Caco-2 (cell line): ENCODE data around the gene EVA1A. TPM values are rescaled to one million over a fixed set of nuclear protein-coding genes. Genes with fewer than 3 reads are reported as not detected.

Experiments used
- BruUV-seq: library from RNA; stranded (reverse); fragments of 400-500 nt; replicated peaks from 2 replicates; lab custom pipeline; 2021; lab: Mats Ljungman, UMichigan
- CTCF ChIA-PET: fragments of 300-600 bp; sonication (Branson Sonifier 250); formaldehyde crosslinking; loops from one replicate; lab custom pipeline; 2022; ENCODE audit warnings: antibody characterized with exemption; lab: Charles Lee
- POLR2A ChIA-PET: fragments of 300-600 bp; sonication (Branson Sonifier 250); formaldehyde crosslinking; loops from one replicate; lab custom pipeline; 2022; ENCODE audit warnings: antibody characterized with exemption; lab: Charles Lee
- DNase-seq, 2 experiments: peaks; one replicate each; pipeline versions ENCODE4 v3.0.0 to v3.0.0-alpha.2; 2020 to 2022
- H3K27me3 ChIP-seq: replicated peaks from 2 replicates; pipeline ENCODE4 v1.6.0; 2011; ENCODE audit warnings: low read length; ENCODE audit not compliant: control insufficient read depth, insufficient read depth
- H3K36me3 ChIP-seq: 2 replicates; pipeline ENCODE4 v1.5.1; 2011; ENCODE audit warnings: low read length; ENCODE audit not compliant: control insufficient read depth, insufficient read depth
- H3K4me1 ChIP-seq: fragments of 250-450 bp; sonication (Bioruptor Pico); 2 replicates; pipeline ENCODE4 v1.5.1; 2020; ENCODE audit warnings: mild to moderate bottlenecking
- H3K4me3 ChIP-seq: 2 replicates; pipeline ENCODE4 v1.5.1; 2011; ENCODE audit warnings: low read depth, mild to moderate bottlenecking, control low read depth, low read length
- H3K9me3 ChIP-seq: fragments of 250-450 bp; sonication (Bioruptor Pico); 2 replicates; pipeline ENCODE4 v1.5.1; 2020; ENCODE audit warnings: mild to moderate bottlenecking, moderate library complexity
- H3K27ac Mint-ChIP-seq: one replicate; pipeline ENCODE4 v1.8.0; 2022; ENCODE audit warnings: mixed read lengths; ENCODE audit not compliant: unreplicated experiment
- H3K27me3 Mint-ChIP-seq: one replicate; pipeline ENCODE4 v1.8.0; 2022; ENCODE audit warnings: mixed read lengths; ENCODE audit not compliant: insufficient read depth, unreplicated experiment
- H3K36me3 Mint-ChIP-seq: one replicate; pipeline ENCODE4 v1.8.0; 2022; ENCODE audit warnings: mild to moderate bottlenecking, mixed read lengths; ENCODE audit not compliant: insufficient read depth, unreplicated experiment
- H3K4me1 Mint-ChIP-seq: one replicate; pipeline ENCODE4 v1.8.0; 2022; ENCODE audit warnings: low read depth, mixed read lengths; ENCODE audit not compliant: unreplicated experiment
- H3K4me3 Mint-ChIP-seq: one replicate; pipeline ENCODE4 v1.8.0; 2022; ENCODE audit warnings: mild to moderate bottlenecking, moderate library complexity, mixed read lengths; ENCODE audit not compliant: unreplicated experiment
- H3K9me3 Mint-ChIP-seq: one replicate; pipeline ENCODE4 v1.8.0; 2022; ENCODE audit warnings: mixed read lengths; ENCODE audit not compliant: unreplicated experiment
- intact Hi-C: fragments of 100-400 bp; cut with micrococcal nuclease; formaldehyde crosslinking; loops from one replicate; pipeline ENCODE4 v1.10.0; 2022; ENCODE audit not compliant: unreplicated experiment
- total RNA-seq: library from RNA; stranded (reverse); gene quantifications from 2 replicates; pipeline ENCODE4 v1.2.3, GENCODE V29; 2022
- TF ChIP-seq, protein P1 (sequence below), 2 experiments: fragments of 200-600 bp in 1 of 2; IDR thresholded peaks; 1 replicate in 1 of 2; 2 replicates in 1 of 2; pipeline versions ENCODE4 v1.5.1 to v1.8.0; 2011 to 2022; ENCODE audit warnings: antibody characterized with exemption in 1 of 2, control low read depth in 1 of 2, inconsistent platforms in 1 of 2, low read depth in 1 of 2, low read length in 1 of 2, mild to moderate bottlenecking in 1 of 2, moderate library complexity in 1 of 2; ENCODE audit not compliant: insufficient read depth in 1 of 2, severe bottlenecking in 1 of 2, unreplicated experiment in 1 of 2

EVA1A gene
- total RNA-seq, 1 experiment from 2014 or later = 0.25 TPM

DNA sequence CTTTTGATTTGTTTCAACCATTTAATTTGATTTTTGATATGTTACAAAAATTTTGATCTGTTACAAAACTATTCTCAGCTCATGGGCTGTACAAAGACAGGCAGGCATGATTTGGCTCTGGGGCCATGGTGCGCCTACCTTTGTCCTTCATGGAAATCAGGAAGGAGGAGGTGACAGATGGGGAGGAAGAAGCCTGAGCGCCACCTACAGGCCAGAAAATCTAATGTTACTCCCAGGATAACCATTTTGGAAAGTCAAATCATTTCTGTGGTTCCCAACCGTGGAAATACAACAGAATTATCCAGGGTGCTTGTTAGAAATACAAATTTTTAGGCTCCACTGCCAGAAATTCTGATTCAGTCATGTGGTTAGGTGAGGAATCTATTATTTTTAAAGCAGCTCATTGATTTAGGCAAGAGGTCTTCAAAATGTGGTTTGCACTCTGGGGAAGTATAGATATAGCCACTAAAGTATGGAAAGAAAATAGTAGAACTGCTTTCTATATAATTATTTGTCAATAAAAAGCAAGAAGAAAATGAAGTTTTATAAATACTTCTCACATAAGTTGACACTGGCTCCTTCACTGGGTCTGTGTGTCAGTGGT lies 93.9 kb downstream of the EVA1A start:
- Histone ChIP-seq H3K27me3 (no peaks in the 10 kb centered on the region), H3K9me3 (no peaks in the 10 kb centered on the region), H3K36me3 (no peaks in the 10 kb centered on the region), H3K4me3 (no peak overlapping the region), H3K4me1 (no peaks in the 10 kb centered on the region)
- ChIA-PET CTCF (interaction anchor here (1.6 to 2.4 kb wide), 2 partner anchors 13 to 161 kb away, joined by 7 to 16 read pairs; no protein-coding TSS in a partner anchor), POLR2A (no interaction called here)
- H3K27me3 Mint-ChIP-seq = peaks cover 13% of the 10 kb centered on the region
- TF ChIP-seq, protein P1, sequence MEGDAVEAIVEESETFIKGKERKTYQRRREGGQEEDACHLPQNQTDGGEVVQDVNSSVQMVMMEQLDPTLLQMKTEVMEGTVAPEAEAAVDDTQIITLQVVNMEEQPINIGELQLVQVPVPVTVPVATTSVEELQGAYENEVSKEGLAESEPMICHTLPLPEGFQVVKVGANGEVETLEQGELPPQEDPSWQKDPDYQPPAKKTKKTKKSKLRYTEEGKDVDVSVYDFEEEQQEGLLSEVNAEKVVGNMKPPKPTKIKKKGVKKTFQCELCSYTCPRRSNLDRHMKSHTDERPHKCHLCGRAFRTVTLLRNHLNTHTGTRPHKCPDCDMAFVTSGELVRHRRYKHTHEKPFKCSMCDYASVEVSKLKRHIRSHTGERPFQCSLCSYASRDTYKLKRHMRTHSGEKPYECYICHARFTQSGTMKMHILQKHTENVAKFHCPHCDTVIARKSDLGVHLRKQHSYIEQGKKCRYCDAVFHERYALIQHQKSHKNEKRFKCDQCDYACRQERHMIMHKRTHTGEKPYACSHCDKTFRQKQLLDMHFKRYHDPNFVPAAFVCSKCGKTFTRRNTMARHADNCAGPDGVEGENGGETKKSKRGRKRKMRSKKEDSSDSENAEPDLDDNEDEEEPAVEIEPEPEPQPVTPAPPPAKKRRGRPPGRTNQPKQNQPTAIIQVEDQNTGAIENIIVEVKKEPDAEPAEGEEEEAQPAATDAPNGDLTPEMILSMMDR (IDR thresholded peaks at IDR 0.05; ENCODE audit: insufficient read depth in 1 of 2, low read depth in 1 of 2, low read length in 1 of 2, severe bottlenecking in 1 of 2, unreplicated experiment in 1 of 2) = peak; percentile 45 to 60
- H3K4me1 Mint-ChIP-seq = no peaks in the 10 kb centered on the region
- no peaks in the 10 kb centered on the region for H3K9me3 Mint-ChIP-seq
- intact Hi-C loops = no loop called here
- peak; percentile 49 to 58 for DNase-seq
- H3K4me3 Mint-ChIP-seq = no peak overlapping the region
- H3K27ac Mint-ChIP-seq = no peak overlapping the region
- H3K36me3 Mint-ChIP-seq = no peaks in the 10 kb centered on the region
- BruUV-seq = no TSS peak

DNA sequence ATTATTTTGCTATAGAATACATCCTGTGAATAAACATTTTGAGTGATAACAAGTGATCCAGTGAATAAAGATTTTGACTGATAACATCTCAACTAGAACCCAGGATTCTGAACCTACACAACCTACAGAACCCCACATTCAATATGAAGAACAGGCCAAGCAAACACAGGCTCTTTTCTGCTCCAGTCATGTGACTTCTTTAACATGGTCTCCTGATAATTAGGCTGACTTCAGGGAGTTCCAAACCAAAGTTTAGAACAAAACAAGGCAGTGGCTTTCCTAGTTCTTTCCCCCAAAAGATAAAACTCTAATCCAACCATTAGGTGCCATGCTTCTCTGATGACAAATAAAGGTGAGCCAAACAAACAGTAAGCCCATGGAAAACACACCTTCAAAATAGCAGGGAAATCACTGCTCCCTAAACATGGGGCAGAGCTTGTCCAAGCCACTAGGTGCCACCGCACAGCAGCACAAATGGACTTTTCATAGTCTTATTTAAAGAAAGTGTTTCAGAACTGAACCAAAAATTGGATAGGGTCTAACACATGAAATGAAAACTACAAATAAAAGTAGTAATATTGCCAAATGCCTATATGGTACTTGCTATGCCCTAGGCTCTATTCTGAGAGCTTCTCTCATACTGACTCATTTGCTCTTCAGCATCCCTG lies 95.3 kb downstream of the EVA1A start:
- POLR2A ChIA-PET = no interaction called here
- no peak overlapping the region for H3K4me3 Mint-ChIP-seq
- H3K36me3 ChIP-seq = no peaks in the 10 kb centered on the region
- BruUV-seq = no TSS peak
- intact Hi-C loops = loop anchor here (2.0 kb wide), 1 partner anchor 15 kb away; no protein-coding TSS in a partner anchor
- TF ChIP-seq, protein P1 (IDR thresholded peaks at IDR 0.05; ENCODE audit: insufficient read depth in 1 of 2, low read depth in 1 of 2, low read length in 1 of 2, severe bottlenecking in 1 of 2, unreplicated experiment in 1 of 2) = peak in 1 of 2 experiments; percentile 39
- DNase-seq = no peak
- no peaks in the 10 kb centered on the region for H3K36me3 Mint-ChIP-seq
- no peaks in the 10 kb centered on the region for H3K9me3 ChIP-seq
- CTCF ChIA-PET = interaction anchor here (0.7 to 2.4 kb wide), 5 partner anchors 12 to 163 kb away, joined by 3 to 16 read pairs (median 6); no protein-coding TSS in a partner anchor
- no peaks in the 10 kb centered on the region for H3K9me3 Mint-ChIP-seq
- H3K27me3 ChIP-seq = no peaks in the 10 kb centered on the region
- no peaks in the 10 kb centered on the region for H3K4me1 ChIP-seq
- no peak overlapping the region for H3K4me3 ChIP-seq
- peaks cover 18% of the 10 kb centered on the region for H3K27me3 Mint-ChIP-seq
- H3K4me1 Mint-ChIP-seq = no peaks in the 10 kb centered on the region
- H3K27ac Mint-ChIP-seq = no peak overlapping the region

DNA sequence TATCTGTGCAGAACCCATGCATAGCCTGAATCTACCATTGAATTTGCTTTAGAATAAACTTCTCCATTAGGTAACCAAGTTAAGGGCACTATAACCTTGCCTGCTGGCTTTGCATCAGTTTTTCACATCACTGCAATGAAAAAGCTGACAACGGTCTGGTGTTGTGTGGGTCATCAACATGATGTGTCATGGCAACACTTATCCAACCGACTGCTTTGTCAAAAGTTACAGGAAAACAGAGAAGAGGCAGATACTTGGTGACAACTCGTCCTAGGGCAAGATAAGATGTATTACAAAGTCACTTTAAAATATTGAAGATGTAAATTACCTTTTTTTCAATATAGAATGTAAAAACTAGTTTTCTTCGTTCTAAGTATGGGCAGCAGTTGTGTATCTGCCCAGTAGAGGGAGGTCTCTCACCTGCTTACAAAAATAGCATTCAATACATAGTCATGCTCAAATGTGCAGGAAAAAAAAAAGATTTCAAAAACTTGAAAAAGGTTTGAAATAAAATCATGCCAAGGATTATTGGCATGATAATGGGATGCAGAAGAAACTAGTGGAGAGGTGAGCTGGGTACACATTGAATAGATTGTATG lies 96.3 kb downstream of the EVA1A start:
- Mint-ChIP-seq H3K9me3 (no peaks in the 10 kb centered on the region), H3K36me3 (no peaks in the 10 kb centered on the region), H3K4me3 (no peak overlapping the region), H3K4me1 (no peaks in the 10 kb centered on the region), H3K27ac (no peak overlapping the region), H3K27me3 (peaks cover 18% of the 10 kb centered on the region)
- no peaks in the 10 kb centered on the region for H3K9me3 ChIP-seq
- no peaks in the 10 kb centered on the region for H3K36me3 ChIP-seq
- H3K4me3 ChIP-seq = no peak overlapping the region
- ChIA-PET POLR2A (no interaction called here), CTCF (interaction anchor here (2.4 kb wide), 1 partner anchor 164 kb away, joined by 16 read pairs; no protein-coding TSS in a partner anchor)
- H3K27me3 ChIP-seq = no peaks in the 10 kb centered on the region
- intact Hi-C loops = loop anchor here (1.0 to 5.0 kb wide), 4 partner anchors 16 to 164 kb away; partner anchors contain the start of gene EVA1A
- no TSS peak for BruUV-seq
- TF ChIP-seq, protein P1 (IDR thresholded peaks at IDR 0.05; ENCODE audit: insufficient read depth in 1 of 2, low read depth in 1 of 2, low read length in 1 of 2, severe bottlenecking in 1 of 2, unreplicated experiment in 1 of 2) = peak; percentile 72 to 82
- DNase-seq = peak in 1 of 2 experiments; percentile 12
- no peaks in the 10 kb centered on the region for H3K4me1 ChIP-seq
